ENCODE data around the gene MCOLN2.

MCOLN2 gene

GRCh38 chr1:84940481-84940880 is 56.4 kb downstream of the MCOLN2 start:
- H3K27ac ChIP-seq (ENCODE audit: low read length), result no peak overlapping the region
- no peak overlapping the region for H3K4me3 ChIP-seq (ENCODE audit: low read length in 2 of 2)
- no peaks in the 10 kb centered on the region for H3K4me1 ChIP-seq (ENCODE audit: control insufficient read depth, insufficient read depth, low read length)
- no peaks in the 10 kb centered on the region for H3K36me3 ChIP-seq (ENCODE audit: control insufficient read depth in 2 of 2, insufficient read depth in 2 of 2, low read length in 2 of 2)
- peaks cover 0 to 2% of the 10 kb centered on the region in 2 donors for H3K27me3 ChIP-seq (ENCODE audit: control insufficient read depth in 1 of 2, insufficient read depth in 2 of 2, low read length in 2 of 2)
- H3K9me3 ChIP-seq (ENCODE audit: control insufficient read depth in 2 of 2, low read length in 2 of 2), result no peaks in the 10 kb centered on the region
- no peak overlapping the region for H3K9ac ChIP-seq (ENCODE audit: low read length in 2 of 2)

DNA sequence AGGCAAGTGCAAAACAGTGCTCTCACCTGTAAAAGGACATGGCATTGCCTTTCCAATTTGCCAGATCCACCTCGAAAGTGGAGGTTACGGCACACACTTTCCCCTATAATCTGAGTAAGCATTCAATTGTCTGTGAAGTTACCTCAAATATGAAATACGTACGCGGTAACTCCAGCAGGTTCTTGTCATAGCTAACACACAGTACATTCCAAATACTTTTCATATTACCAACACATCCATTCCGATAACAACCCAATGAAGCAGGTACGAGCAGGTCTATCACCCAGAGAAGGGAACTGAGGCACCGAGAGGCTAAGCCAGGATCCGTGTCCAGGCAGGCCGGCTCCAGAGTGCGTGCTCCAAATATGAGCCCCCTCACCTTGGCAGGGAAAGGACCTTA is 57.2 kb downstream of the MCOLN2 start:
- no peak overlapping the region for H3K27ac ChIP-seq (ENCODE audit: low read length)
- no peaks in the 10 kb centered on the region for H3K36me3 ChIP-seq (ENCODE audit: control insufficient read depth in 2 of 2, insufficient read depth in 2 of 2, low read length in 2 of 2)
- H3K9me3 ChIP-seq (ENCODE audit: control insufficient read depth in 2 of 2, low read length in 2 of 2), result no peaks in the 10 kb centered on the region
- no peak overlapping the region for H3K4me3 ChIP-seq (ENCODE audit: low read length in 2 of 2)
- no peak overlapping the region for H3K9ac ChIP-seq (ENCODE audit: low read length in 2 of 2)
- H3K4me1 ChIP-seq (ENCODE audit: control insufficient read depth, insufficient read depth, low read length), result peaks cover 3% of the 10 kb centered on the region
- peaks cover 0 to 2% of the 10 kb centered on the region in 2 donors for H3K27me3 ChIP-seq (ENCODE audit: control insufficient read depth in 1 of 2, insufficient read depth in 2 of 2, low read length in 2 of 2)

- Histone ChIP-seq H3K9me3 (ENCODE audit: control insufficient read depth in 2 of 2, low read length in 2 of 2) (no peaks in the 10 kb centered on the region), H3K27ac (ENCODE audit: low read length) (no peak overlapping the region), H3K4me1 (ENCODE audit: control insufficient read depth, insufficient read depth, low read length) (peaks cover 8% of the 10 kb centered on the region), H3K4me3 (ENCODE audit: low read length in 2 of 2) (no peak overlapping the region), H3K27me3 (ENCODE audit: control insufficient read depth in 1 of 2, insufficient read depth in 2 of 2, low read length in 2 of 2) (peaks cover 0 to 2% of the 10 kb centered on the region in 2 donors), H3K9ac (ENCODE audit: low read length in 2 of 2) (no peak overlapping the region), H3K36me3 (ENCODE audit: control insufficient read depth in 2 of 2, insufficient read depth in 2 of 2, low read length in 2 of 2) (no peaks in the 10 kb centered on the region)
Measured at GRCh38 chr1:84939151-84939550, 57.8 kb downstream of the MCOLN2 start.

- Histone ChIP-seq H3K4me1 (ENCODE audit: control insufficient read depth, insufficient read depth, low read length) (peaks cover 9% of the 10 kb centered on the region), H3K4me3 (ENCODE audit: low read length in 2 of 2) (no peak overlapping the region), H3K27ac (ENCODE audit: low read length) (no peak overlapping the region), H3K9me3 (ENCODE audit: control insufficient read depth in 2 of 2, low read length in 2 of 2) (no peaks in the 10 kb centered on the region), H3K27me3 (ENCODE audit: control insufficient read depth in 1 of 2, insufficient read depth in 2 of 2, low read length in 2 of 2) (peaks cover 0 to 2% of the 10 kb centered on the region in 2 donors), H3K9ac (ENCODE audit: low read length in 2 of 2) (no peak overlapping the region), H3K36me3 (ENCODE audit: control insufficient read depth in 2 of 2, insufficient read depth in 2 of 2, low read length in 2 of 2) (no peaks in the 10 kb centered on the region)
Measured at GRCh38 chr1:84936116-84936810, 60.6 kb downstream of the MCOLN2 start.

DNA sequence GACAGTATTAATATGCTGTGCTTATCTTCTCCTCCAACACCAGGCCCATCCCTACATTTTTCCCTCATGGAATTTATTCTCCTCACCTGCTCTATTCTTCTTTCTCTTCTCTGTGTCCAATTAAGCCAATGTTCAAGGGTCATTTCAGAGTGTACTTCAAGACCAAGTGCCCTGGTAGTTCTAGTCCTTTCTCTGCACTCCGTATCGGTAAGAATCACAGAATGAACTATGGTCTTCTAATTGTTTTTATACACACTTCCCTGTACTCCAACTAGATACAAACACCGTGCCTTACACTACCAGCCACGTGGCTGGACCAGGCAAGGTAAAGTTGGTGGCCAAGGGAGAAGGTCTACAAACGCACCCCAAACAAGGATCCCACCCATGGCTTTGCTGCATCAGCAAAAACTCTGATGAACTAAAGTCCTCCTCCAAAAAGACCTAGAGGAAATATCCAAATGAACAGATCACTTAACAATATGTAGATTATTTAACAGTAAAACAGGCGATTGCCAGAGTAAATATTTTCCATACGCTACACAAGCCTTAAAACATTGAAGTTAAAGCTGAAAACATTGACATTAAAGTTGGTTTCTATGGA is 63.8 kb downstream of the MCOLN2 start:
- Histone ChIP-seq H3K9me3 (ENCODE audit: control insufficient read depth in 2 of 2, low read length in 2 of 2) (no peaks in the 10 kb centered on the region), H3K36me3 (ENCODE audit: control insufficient read depth in 2 of 2, insufficient read depth in 2 of 2, low read length in 2 of 2) (no peaks in the 10 kb centered on the region), H3K9ac (ENCODE audit: low read length in 2 of 2) (no peak overlapping the region), H3K4me1 (ENCODE audit: control insufficient read depth, insufficient read depth, low read length) (peaks cover 9% of the 10 kb centered on the region), H3K27ac (ENCODE audit: low read length) (no peak overlapping the region), H3K27me3 (ENCODE audit: control insufficient read depth in 1 of 2, insufficient read depth in 2 of 2, low read length in 2 of 2) (no peaks in the 10 kb centered on the region), H3K4me3 (ENCODE audit: low read length in 2 of 2) (no peak overlapping the region)

GRCh38 chr1:84930831-84931230 is 66.1 kb downstream of the MCOLN2 start:
- H3K36me3 ChIP-seq (ENCODE audit: control insufficient read depth in 2 of 2, insufficient read depth in 2 of 2, low read length in 2 of 2), result no peaks in the 10 kb centered on the region
- H3K9ac ChIP-seq (ENCODE audit: low read length in 2 of 2), result no peak overlapping the region
- no peak overlapping the region for H3K27ac ChIP-seq (ENCODE audit: low read length)
- H3K9me3 ChIP-seq (ENCODE audit: control insufficient read depth in 2 of 2, low read length in 2 of 2), result no peaks in the 10 kb centered on the region
- no peaks in the 10 kb centered on the region for H3K27me3 ChIP-seq (ENCODE audit: control insufficient read depth in 1 of 2, insufficient read depth in 2 of 2, low read length in 2 of 2)
- no peak overlapping the region for H3K4me3 ChIP-seq (ENCODE audit: low read length in 2 of 2)
- H3K4me1 ChIP-seq (ENCODE audit: control insufficient read depth, insufficient read depth, low read length), result peaks cover 9% of the 10 kb centered on the region

DNA sequence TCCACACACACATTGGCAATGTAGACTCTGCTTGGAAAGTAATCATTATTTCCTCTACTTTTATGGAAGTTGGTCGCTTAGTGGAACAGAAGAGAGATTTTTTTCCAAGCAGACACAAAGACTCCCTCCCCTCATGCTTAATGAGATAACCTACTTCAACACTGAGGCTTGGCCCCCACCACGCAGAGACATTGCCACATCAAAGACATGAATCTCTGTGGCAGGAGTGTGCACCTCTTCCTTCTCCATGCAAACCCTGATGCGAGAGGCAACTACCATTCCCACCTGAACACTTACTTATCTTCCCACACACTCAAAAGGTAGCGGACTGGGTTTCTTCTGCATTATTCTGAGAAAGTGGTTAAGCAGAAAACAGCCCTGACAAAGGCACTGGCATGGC is 66.6 kb downstream of the MCOLN2 start:
- no peaks in the 10 kb centered on the region for H3K27me3 ChIP-seq (ENCODE audit: control insufficient read depth in 1 of 2, insufficient read depth in 2 of 2, low read length in 2 of 2)
- no peaks in the 10 kb centered on the region for H3K9me3 ChIP-seq (ENCODE audit: control insufficient read depth in 2 of 2, low read length in 2 of 2)
- H3K4me3 ChIP-seq (ENCODE audit: low read length in 2 of 2), result no peak overlapping the region
- peaks cover 9% of the 10 kb centered on the region for H3K4me1 ChIP-seq (ENCODE audit: control insufficient read depth, insufficient read depth, low read length)
- no peaks in the 10 kb centered on the region for H3K36me3 ChIP-seq (ENCODE audit: control insufficient read depth in 2 of 2, insufficient read depth in 2 of 2, low read length in 2 of 2)
- H3K27ac ChIP-seq (ENCODE audit: low read length), result no peak overlapping the region
- no peak overlapping the region for H3K9ac ChIP-seq (ENCODE audit: low read length in 2 of 2)

GRCh38 chr1:84929581-84929980 is 67.3 kb downstream of the MCOLN2 start:
- Histone ChIP-seq H3K4me1 (ENCODE audit: control insufficient read depth, insufficient read depth, low read length) (peaks cover 5% of the 10 kb centered on the region), H3K27ac (ENCODE audit: low read length) (no peak overlapping the region), H3K36me3 (ENCODE audit: control insufficient read depth in 2 of 2, insufficient read depth in 2 of 2, low read length in 2 of 2) (no peaks in the 10 kb centered on the region), H3K9ac (ENCODE audit: low read length in 2 of 2) (no peak overlapping the region), H3K27me3 (ENCODE audit: control insufficient read depth in 1 of 2, insufficient read depth in 2 of 2, low read length in 2 of 2) (no peaks in the 10 kb centered on the region), H3K9me3 (ENCODE audit: control insufficient read depth in 2 of 2, low read length in 2 of 2) (no peaks in the 10 kb centered on the region), H3K4me3 (ENCODE audit: low read length in 2 of 2) (no peak overlapping the region)

GRCh38 chr1:84928979-84929378 is 67.9 kb downstream of the MCOLN2 start:
- no peaks in the 10 kb centered on the region for H3K27me3 ChIP-seq (ENCODE audit: control insufficient read depth in 1 of 2, insufficient read depth in 2 of 2, low read length in 2 of 2)
- H3K4me1 ChIP-seq (ENCODE audit: control insufficient read depth, insufficient read depth, low read length), result no peaks in the 10 kb centered on the region
- no peaks in the 10 kb centered on the region for H3K36me3 ChIP-seq (ENCODE audit: control insufficient read depth in 2 of 2, insufficient read depth in 2 of 2, low read length in 2 of 2)
- no peak overlapping the region for H3K9ac ChIP-seq (ENCODE audit: low read length in 2 of 2)
- no peak overlapping the region for H3K27ac ChIP-seq (ENCODE audit: low read length)
- no peaks in the 10 kb centered on the region for H3K9me3 ChIP-seq (ENCODE audit: control insufficient read depth in 2 of 2, low read length in 2 of 2)
- H3K4me3 ChIP-seq (ENCODE audit: low read length in 2 of 2), result no peak overlapping the region

GRCh38 chr1:84923317-84923716 is 73.6 kb downstream of the MCOLN2 start:
- Histone ChIP-seq H3K4me1 (ENCODE audit: control insufficient read depth, insufficient read depth, low read length) (no peaks in the 10 kb centered on the region), H3K9me3 (ENCODE audit: control insufficient read depth in 2 of 2, low read length in 2 of 2) (no peaks in the 10 kb centered on the region), H3K27me3 (ENCODE audit: control insufficient read depth in 1 of 2, insufficient read depth in 2 of 2, low read length in 2 of 2) (no peaks in the 10 kb centered on the region), H3K27ac (ENCODE audit: low read length) (no peak overlapping the region), H3K4me3 (ENCODE audit: low read length in 2 of 2) (no peak overlapping the region), H3K9ac (ENCODE audit: low read length in 2 of 2) (no peak overlapping the region), H3K36me3 (ENCODE audit: control insufficient read depth in 2 of 2, insufficient read depth in 2 of 2, low read length in 2 of 2) (no peaks in the 10 kb centered on the region)

- Histone ChIP-seq H3K9me3 (ENCODE audit: control insufficient read depth in 2 of 2, low read length in 2 of 2) (no peaks in the 10 kb centered on the region), H3K4me3 (ENCODE audit: low read length in 2 of 2) (no peak overlapping the region), H3K27ac (ENCODE audit: low read length) (no peak overlapping the region), H3K36me3 (ENCODE audit: control insufficient read depth in 2 of 2, insufficient read depth in 2 of 2, low read length in 2 of 2) (no peaks in the 10 kb centered on the region), H3K4me1 (ENCODE audit: control insufficient read depth, insufficient read depth, low read length) (no peaks in the 10 kb centered on the region), H3K27me3 (ENCODE audit: control insufficient read depth in 1 of 2, insufficient read depth in 2 of 2, low read length in 2 of 2) (no peaks in the 10 kb centered on the region), H3K9ac (ENCODE audit: low read length in 2 of 2) (no peak overlapping the region)
Measured at GRCh38 chr1:84920159-84920558, 76.8 kb downstream of the MCOLN2 start.

Measured in stomach smooth muscle (tissue), 2 donors.